Measurements from ENCODE around the gene GPRASP1.

- no peak for TF ChIP-seq POLR2A (IDR thresholded peaks at IDR 0.05)
- TF ChIP-seq CTCF (IDR thresholded peaks at IDR 0.05): no peak
Observed at GRCh38 chrX:102697494-102697893, 46.2 kb downstream of the GPRASP1 start.

All from prostate gland (tissue), 2 donors.